PC-3 (cell line): Measurements from ENCODE around the gene SLC22A14. TPM values are rescaled to one million over a fixed set of nuclear protein-coding genes. Genes with fewer than 3 reads are reported as not detected.

ENCODE experiments used
- ATAC-seq: fragments of 200-7000 bp; cut with Tn5 transposase; 2 replicates; pipeline ENCODE4 v1.9.1; 2020; ENCODE audit warnings: mild to moderate bottlenecking, moderate library complexity
- BruUV-seq: library from RNA; stranded (reverse); fragments of 400-500 nt; replicated peaks from 2 replicates; lab custom pipeline; 2021; lab: Mats Ljungman, UMichigan
- CTCF ChIA-PET: fragments of 300-600 bp; sonication (Branson Sonifier 250); formaldehyde crosslinking; loops from one replicate; lab custom pipeline; 2022; ENCODE audit warnings: antibody characterized with exemption; lab: Charles Lee
- POLR2A ChIA-PET: fragments of 300-600 bp; sonication (Branson Sonifier 250); formaldehyde crosslinking; loops from one replicate; lab custom pipeline; 2022; ENCODE audit warnings: antibody characterized with exemption; ENCODE audit not compliant: unreplicated experiment; lab: Charles Lee
- DNase-seq: peaks from one replicate; pipeline ENCODE4 v3.0.0-alpha.2; 2015
- H2AFZ ChIP-seq: fragments of 300-600 bp; sonication (generic); 2 replicates; pipeline ENCODE4 v1.6.0; 2016; ENCODE audit warnings: antibody characterized with exemption, low read length
- H3F3A ChIP-seq: fragments of 300-600 bp; sonication (generic); one replicate; pipeline ENCODE4 v1.6.0; 2017; ENCODE audit warnings: antibody characterized with exemption, low read length, control low read depth, mild to moderate bottlenecking; ENCODE audit not compliant: unreplicated experiment
- H3K27ac ChIP-seq: fragments of 300-600 bp; sonication (generic); 2 replicates; pipeline ENCODE4 v1.5.1; 2016; ENCODE audit warnings: mild to moderate bottlenecking, low read length
- H3K27me3 ChIP-seq: fragments of 300-600 bp; sonication (generic); 2 replicates; pipeline ENCODE4 v1.6.1; 2016; ENCODE audit warnings: low read length, mixed read lengths
- H3K36me3 ChIP-seq: fragments of 300-600 bp; sonication (generic); 2 replicates; pipeline ENCODE4 v1.6.1; 2016; ENCODE audit warnings: low read depth, mixed run types, low read length, mixed read lengths
- H3K4me1 ChIP-seq: fragments of 300-600 bp; sonication (generic); 2 replicates; pipeline ENCODE4 v1.5.1; 2016; ENCODE audit warnings: low read length; ENCODE audit not compliant: insufficient read depth
- H3K4me2 ChIP-seq: fragments of 300-600 bp; sonication (generic); 2 replicates; pipeline ENCODE4 v1.6.0; 2016; ENCODE audit warnings: low read length
- H3K4me3 ChIP-seq: fragments of 300-600 bp; sonication (generic); 2 replicates; pipeline ENCODE4 v1.5.1; 2016; ENCODE audit warnings: mild to moderate bottlenecking, low read length, mixed read lengths
- H3K79me2 ChIP-seq: fragments of 300-600 bp; sonication (generic); 2 replicates; pipeline ENCODE4 v1.6.1; 2017; ENCODE audit warnings: low read length, mixed read lengths
- H3K9ac ChIP-seq: fragments of 300-600 bp; sonication (generic); 2 replicates; pipeline ENCODE4 v1.6.0; 2016; ENCODE audit warnings: mild to moderate bottlenecking, low read length
- H3K9me2 ChIP-seq: fragments of 300-600 bp; sonication (generic); replicated peaks from 2 replicates; pipeline ENCODE4 v1.6.1; 2016; ENCODE audit warnings: mixed run types, low read length, mixed read lengths
- H3K9me3 ChIP-seq: fragments of 300-600 bp; sonication (generic); 2 replicates; pipeline ENCODE4 v1.6.1; 2016; ENCODE audit warnings: low read length, mixed read lengths
- H4K20me1 ChIP-seq: fragments of 300-600 bp; sonication (generic); 2 replicates; pipeline ENCODE4 v1.6.1; 2016; ENCODE audit warnings: low read length, mixed read lengths
- CTCF ChIP-seq: fragments of 300-600 bp; sonication (generic); conservative IDR thresholded peaks from 2 replicates; pipeline ENCODE4 v1.5.1; 2017; ENCODE audit warnings: antibody characterized with exemption, low read depth, mild to moderate bottlenecking, low read length
- EZH2 ChIP-seq: fragments of 300-600 bp; sonication (generic); IDR thresholded peaks from one replicate; pipeline ENCODE4 v1.6.1; 2017; ENCODE audit warnings: antibody characterized with exemption, mild to moderate bottlenecking, low read length; ENCODE audit not compliant: unreplicated experiment
- EZH2phosphoT487 ChIP-seq: fragments of 300-600 bp; sonication (generic); IDR thresholded peaks from 2 replicates; pipeline ENCODE4 v1.6.1; 2018; ENCODE audit warnings: mild to moderate bottlenecking, antibody characterized with exemption, low read length, borderline replicate concordance
- intact Hi-C: fragments of 100-400 bp; cut with micrococcal nuclease; formaldehyde crosslinking; loops from 2 replicates; pipeline ENCODE4 v1.9.0; 2023
- total RNA-seq: library from RNA; depleted of rRNA; stranded (reverse); fragments of >200 nt; gene quantifications from 2 replicates; pipeline ENCODE4 v1.2.3, GENCODE V29; 2014

SLC22A14 gene
- total RNA-seq, 1 experiment from 2014 or later = 0.07 TPM

DNA sequence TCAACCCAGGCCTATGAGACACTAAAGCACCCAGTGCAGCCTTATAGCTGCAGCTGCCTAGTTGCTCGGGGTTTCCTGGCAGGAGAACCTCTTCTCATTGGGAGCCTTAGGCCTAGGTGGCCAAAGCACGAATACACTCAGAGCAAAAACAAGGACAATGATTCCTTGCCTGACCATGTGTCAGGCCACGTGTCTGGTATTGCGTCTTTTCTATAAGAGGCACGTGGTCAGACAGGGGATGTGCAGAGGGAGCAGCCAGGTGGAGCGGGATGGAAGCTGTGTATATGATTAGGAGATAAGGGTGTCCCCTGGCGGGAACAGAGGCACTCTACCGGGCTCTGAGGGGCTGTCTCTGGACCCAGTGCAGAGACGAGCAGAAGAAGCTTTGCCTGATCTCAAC is 26.4 kb downstream of the SLC22A14 start:
- no peak for DNase-seq
- CTCF ChIA-PET = no interaction called here

GRCh38 chr3:38311476-38311875 is 29.4 kb downstream of the SLC22A14 start:
- H3K36me3 ChIP-seq = no peaks in the 10 kb centered on the region
- no peaks in the 10 kb centered on the region for H3K9me2 ChIP-seq
- CTCF ChIA-PET = no interaction called here
- no TSS peak for BruUV-seq
- H3F3A ChIP-seq = no peaks in the 10 kb centered on the region
- H2AFZ ChIP-seq = no peak overlapping the region
- no peak overlapping the region for H3K27ac ChIP-seq
- no peaks in the 10 kb centered on the region for H4K20me1 ChIP-seq
- no peak for TF ChIP-seq EZH2
- TF ChIP-seq CTCF = no peak
- no peak for TF ChIP-seq EZH2phosphoT487
- POLR2A ChIA-PET = no interaction called here
- DNase-seq (no peak), ATAC-seq (no peak)
- H3K4me1 ChIP-seq = no peaks in the 10 kb centered on the region
- no peak overlapping the region for H3K4me3 ChIP-seq
- no peaks in the 10 kb centered on the region for H3K9me3 ChIP-seq
- H3K79me2 ChIP-seq = no peaks in the 10 kb centered on the region
- H3K4me2 ChIP-seq = no peak overlapping the region
- intact Hi-C loops = no loop called here
- no peaks in the 10 kb centered on the region for H3K27me3 ChIP-seq
- H3K9ac ChIP-seq = no peak overlapping the region

More for the DNA sequence above, 26.4 kb downstream of the SLC22A14 start:
- TF ChIP-seq EZH2 = no peak
- TF ChIP-seq EZH2phosphoT487 = no peak
- TF ChIP-seq CTCF = no peak
- H4K20me1 ChIP-seq = no peaks in the 10 kb centered on the region
- H3F3A ChIP-seq = no peaks in the 10 kb centered on the region
- H3K4me1 ChIP-seq = no peaks in the 10 kb centered on the region
- H3K4me2 ChIP-seq = no peak overlapping the region
- no peak overlapping the region for H2AFZ ChIP-seq
- H3K36me3 ChIP-seq = no peaks in the 10 kb centered on the region
- H3K9ac ChIP-seq = no peak overlapping the region
- no peak overlapping the region for H3K27ac ChIP-seq
- no peaks in the 10 kb centered on the region for H3K9me3 ChIP-seq
- no peaks in the 10 kb centered on the region for H3K9me2 ChIP-seq
- POLR2A ChIA-PET = no interaction called here
- no TSS peak for BruUV-seq
- H3K4me3 ChIP-seq = no peak overlapping the region
- H3K27me3 ChIP-seq = no peaks in the 10 kb centered on the region
- ATAC-seq = no peak
- H3K79me2 ChIP-seq = no peaks in the 10 kb centered on the region
- intact Hi-C loops = no loop called here

DNA sequence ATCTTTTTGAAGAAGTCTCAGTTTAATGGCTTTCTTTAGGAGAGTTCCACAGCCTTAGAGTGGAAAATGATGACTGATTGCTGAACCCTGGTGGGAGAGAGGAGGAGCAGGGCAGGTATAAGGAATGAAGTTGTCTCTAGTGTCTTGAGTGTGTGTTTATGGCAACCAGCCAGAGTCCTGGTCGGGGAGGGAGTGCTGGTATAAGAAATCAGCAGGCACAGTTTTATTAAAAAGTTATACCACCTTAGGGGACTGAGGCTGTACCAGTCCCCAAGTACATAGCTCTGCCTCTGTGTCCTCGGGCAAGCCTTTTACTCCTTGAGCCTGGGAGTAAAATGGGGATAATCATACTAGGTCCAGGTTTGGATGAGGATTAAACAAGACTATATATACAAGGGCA is 29.8 kb downstream of the SLC22A14 start:
- H3K4me3 ChIP-seq = no peak overlapping the region
- POLR2A ChIA-PET = no interaction called here

More for the DNA sequence above, 29.8 kb downstream of the SLC22A14 start:
- Histone ChIP-seq H3K9ac (no peak overlapping the region), H3K4me2 (no peak overlapping the region), H3K9me2 (no peaks in the 10 kb centered on the region), H2AFZ (no peak overlapping the region), H3K27me3 (no peaks in the 10 kb centered on the region), H4K20me1 (no peaks in the 10 kb centered on the region), H3K79me2 (no peaks in the 10 kb centered on the region), H3K4me1 (no peaks in the 10 kb centered on the region), H3F3A (no peaks in the 10 kb centered on the region), H3K9me3 (no peaks in the 10 kb centered on the region), H3K36me3 (no peaks in the 10 kb centered on the region), H3K27ac (no peak overlapping the region)
- CTCF ChIA-PET = no interaction called here
- intact Hi-C loops = no loop called here
- no TSS peak for BruUV-seq
- DNase-seq = no peak
- ATAC-seq = no peak
- no peak for TF ChIP-seq EZH2
- no peak for TF ChIP-seq EZH2phosphoT487
- TF ChIP-seq CTCF = no peak
